GM19099 (cell line): ENCODE results near the gene TRIM72.

Experiments used
- POLR2A ChIP-seq: IDR thresholded peaks from 3 replicates; pipeline ENCODE4 v1.6.1; 2011; ENCODE audit warnings: low read depth; ENCODE audit not compliant: insufficient read length; ENCODE audit errors: extremely low read depth

Gene TRIM72, protein sequence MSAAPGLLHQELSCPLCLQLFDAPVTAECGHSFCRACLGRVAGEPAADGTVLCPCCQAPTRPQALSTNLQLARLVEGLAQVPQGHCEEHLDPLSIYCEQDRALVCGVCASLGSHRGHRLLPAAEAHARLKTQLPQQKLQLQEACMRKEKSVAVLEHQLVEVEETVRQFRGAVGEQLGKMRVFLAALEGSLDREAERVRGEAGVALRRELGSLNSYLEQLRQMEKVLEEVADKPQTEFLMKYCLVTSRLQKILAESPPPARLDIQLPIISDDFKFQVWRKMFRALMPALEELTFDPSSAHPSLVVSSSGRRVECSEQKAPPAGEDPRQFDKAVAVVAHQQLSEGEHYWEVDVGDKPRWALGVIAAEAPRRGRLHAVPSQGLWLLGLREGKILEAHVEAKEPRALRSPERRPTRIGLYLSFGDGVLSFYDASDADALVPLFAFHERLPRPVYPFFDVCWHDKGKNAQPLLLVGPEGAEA

DNA sequence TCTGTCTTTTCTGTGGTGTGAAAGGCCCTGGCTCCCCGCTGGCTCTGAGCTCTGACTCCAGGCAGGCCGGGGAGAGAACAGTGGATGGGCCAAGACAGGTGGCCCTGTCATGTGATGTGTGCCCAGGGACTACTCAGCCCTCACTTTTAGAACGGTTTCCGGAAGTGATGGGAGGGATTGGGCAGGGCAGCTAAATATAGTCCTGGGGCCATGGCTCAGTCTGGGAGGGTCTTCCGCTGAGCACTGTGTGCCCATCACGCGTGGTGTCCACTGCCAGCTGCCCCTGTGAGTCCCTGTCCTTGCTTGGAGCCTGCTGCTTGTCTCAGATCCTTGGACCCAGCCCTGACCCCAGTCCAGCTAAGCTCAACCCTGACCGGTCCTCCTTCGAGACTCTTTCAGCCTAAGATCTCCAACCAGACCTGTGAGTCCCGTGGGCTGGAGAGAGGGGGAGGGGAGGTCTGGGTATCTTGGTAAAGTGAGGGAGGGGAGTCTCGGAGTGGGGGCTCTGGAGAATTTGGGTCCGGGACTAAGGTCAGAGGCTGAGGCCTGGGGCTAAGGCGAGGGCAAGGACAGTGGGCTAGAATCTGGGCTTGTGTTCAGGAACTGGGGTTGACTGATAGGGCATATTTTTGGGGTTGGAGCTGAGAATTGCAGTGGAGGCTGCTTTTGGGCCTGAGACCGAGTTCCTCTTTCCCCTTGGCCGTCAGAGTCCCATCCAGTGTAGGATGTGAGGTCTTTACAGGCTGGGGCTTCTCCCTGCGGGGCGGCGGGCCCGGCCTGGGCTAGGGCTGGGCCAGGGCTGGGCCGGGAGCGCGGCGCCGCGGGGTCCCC is at the start of gene TRIM72:
Gene TRIM72, plus strand, starts transcription at position 243 of the 831 bp plus-strand sequence. CDS start 620 bp downstream, outside the sequence.
- TF ChIP-seq POLR2A, result no peak

GRCh38 chr16:31167315-31167714 is 46.6 kb upstream of the TRIM72 start:
- TF ChIP-seq POLR2A, result no peak

DNA sequence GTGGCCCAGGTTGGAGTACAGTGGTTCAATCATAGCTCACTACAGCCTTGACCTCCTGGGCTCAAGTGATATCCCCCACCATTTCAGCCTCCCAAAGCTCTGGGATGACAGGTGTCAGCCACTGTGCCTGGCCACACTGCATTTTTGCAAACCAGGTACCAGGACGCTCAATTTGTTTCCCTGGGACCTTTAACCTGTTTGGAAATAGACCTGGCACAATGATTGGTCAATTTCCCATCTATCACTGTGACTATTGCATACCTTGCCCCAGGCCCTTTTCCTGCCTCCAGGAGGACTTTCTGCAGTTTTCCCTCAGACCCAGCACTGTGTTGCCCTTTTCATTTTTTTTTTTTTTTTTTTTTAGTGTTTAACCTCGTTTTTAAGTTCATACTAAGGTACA is 45.1 kb upstream of the TRIM72 start:
- TF ChIP-seq POLR2A, result no peak

GRCh38 chr16:31177136-31177535 is 36.8 kb upstream of the TRIM72 start:
- TF ChIP-seq POLR2A, result no peak

- no peak for TF ChIP-seq POLR2A
Measured at GRCh38 chr16:31179219-31179746, 34.6 kb upstream of the TRIM72 start.

DNA sequence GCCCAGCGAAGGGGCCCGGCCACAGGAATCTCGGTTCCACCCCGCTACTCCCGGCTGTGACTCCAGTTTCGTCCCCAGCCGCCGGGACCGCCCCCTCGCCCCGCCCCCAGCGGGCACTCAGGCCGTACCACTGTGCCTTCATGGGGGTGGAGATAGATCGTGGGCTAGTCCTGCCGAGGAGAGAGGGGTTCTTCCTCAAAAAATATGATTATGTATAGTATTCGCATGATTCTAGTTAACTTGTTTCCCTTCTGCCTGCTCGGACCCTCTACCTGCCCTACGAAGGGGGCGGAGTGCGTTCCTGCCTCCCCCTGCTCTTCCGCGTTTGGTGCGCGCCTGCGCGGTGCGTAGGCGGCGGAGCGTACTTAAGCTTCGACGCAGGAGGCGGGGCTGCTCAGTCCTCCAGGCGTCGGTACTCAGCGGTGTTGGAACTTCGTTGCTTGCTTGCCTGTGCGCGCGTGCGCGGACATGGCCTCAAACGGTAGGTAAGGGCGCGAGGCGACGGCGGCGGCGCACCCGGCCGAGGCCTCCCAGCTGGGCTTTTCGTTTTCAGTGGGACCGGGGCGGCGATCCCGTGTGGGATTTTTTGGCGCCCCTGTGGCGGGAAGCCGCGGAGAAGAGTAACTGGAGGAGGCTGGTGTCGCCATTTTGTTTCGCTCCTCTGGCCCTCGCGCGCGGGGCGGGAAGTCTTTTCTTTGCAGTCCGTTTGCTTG is 34.0 kb upstream of the TRIM72 start, which contains the start of gene FUS:
Gene FUS, plus strand, starts transcription at position 393 of the 713 bp plus-strand sequence. Its CDS starts 76 bp downstream, at position 469.
- TF ChIP-seq POLR2A, result peak; percentile 100

- TF ChIP-seq POLR2A, result no peak
Measured at GRCh38 chr16:31181102-31181830, 32.7 kb upstream of the TRIM72 start.

DNA sequence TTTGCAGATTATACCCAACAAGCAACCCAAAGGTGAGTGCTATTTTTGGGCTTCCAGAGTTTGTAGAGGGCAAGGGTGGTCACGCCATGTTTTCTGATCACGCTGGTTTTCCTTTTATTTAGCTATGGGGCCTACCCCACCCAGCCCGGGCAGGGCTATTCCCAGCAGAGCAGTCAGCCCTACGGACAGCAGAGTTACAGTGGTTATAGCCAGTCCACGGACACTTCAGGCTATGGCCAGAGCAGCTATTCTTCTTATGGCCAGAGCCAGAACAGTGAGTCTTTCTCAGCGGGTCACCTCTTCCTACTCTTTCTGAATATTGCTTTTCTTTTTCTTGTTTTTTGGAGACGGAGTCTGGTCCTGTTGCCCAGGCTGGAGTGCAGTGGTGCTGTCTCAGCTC is 31.5 kb upstream of the TRIM72 start:
- no peak for TF ChIP-seq POLR2A

GRCh38 chr16:31183432-31184428 is 30.2 kb upstream of the TRIM72 start:
- TF ChIP-seq POLR2A, result no peak

- no peak for TF ChIP-seq POLR2A
Measured at GRCh38 chr16:31184888-31185287, 29.0 kb upstream of the TRIM72 start.

DNA sequence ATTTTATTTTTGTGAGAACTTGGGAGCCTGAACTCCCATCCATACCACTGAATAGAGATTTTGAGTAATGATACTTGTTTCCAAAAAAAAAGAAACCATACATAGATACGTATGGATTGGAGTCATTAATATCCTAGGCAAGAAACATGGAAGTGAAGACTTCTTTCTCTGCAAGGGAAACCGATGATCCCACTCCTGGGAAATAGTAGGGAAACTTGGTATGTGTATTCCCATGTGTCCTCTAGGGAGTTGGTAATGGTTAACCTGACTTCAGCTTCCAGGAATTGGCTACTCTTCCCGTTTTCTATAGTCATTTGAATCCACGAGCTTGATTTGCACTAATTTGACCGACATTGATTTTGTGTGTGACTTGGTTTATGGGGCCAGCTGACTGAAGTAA is 28.6 kb upstream of the TRIM72 start:
- no peak for TF ChIP-seq POLR2A

DNA sequence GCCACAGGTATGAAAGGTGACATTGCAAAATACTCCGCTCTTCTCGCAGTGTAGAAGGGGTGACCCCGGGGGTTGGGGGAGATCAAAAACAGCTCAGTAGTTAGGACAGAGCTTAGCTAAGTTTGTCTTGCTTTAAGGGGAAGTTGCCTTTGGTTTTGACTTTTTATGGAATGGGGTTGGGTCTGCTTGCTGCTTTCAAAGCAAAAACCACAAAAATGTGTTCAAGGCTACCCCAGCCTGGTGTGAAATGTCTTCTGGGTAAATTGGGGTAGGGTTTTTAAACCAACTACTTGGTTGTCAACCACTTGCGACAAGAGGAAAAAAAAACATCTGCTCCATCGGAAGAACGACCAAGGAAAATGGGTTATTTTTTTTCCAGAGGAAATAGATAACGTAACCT is 27.7 kb upstream of the TRIM72 start:
- no peak for TF ChIP-seq POLR2A

- no peak for TF ChIP-seq POLR2A
Measured at GRCh38 chr16:31186930-31187807, 26.8 kb upstream of the TRIM72 start.

- no peak for TF ChIP-seq POLR2A
Measured at GRCh38 chr16:31187808-31188189, 26.1 kb upstream of the TRIM72 start.
